Spinal cord (tissue), 10 donors: ENCODE results near the gene SLC66A3. TPM values are rescaled to one million over a fixed set of nuclear protein-coding genes. Genes with fewer than 3 reads are reported as not detected.

Experiments
- DNase-seq, 6 donors: peaks; one replicate each; pipeline versions ENCODE4 v3.0.0 to v3.0.0-alpha.2; 2013 to 2015; ENCODE audit warnings: low spot score in 6 of 6, low read depth in 4 of 6
- H3K27ac ChIP-seq: one replicate; pipeline ENCODE4 v1.5.1; 2013; ENCODE audit warnings: low read depth, low read length, control low read depth
- H3K27me3 ChIP-seq: one replicate; pipeline ENCODE4 v1.6.1; 2013; ENCODE audit warnings: low read length; ENCODE audit not compliant: control insufficient read depth, insufficient read depth
- H3K36me3 ChIP-seq: one replicate; pipeline ENCODE4 v1.6.1; 2013; ENCODE audit warnings: low read length; ENCODE audit not compliant: control insufficient read depth, insufficient read depth
- H3K4me1 ChIP-seq: one replicate; pipeline ENCODE4 v1.6.1; 2013; ENCODE audit warnings: low read length; ENCODE audit not compliant: control insufficient read depth, insufficient read depth
- H3K4me3 ChIP-seq: one replicate; pipeline ENCODE4 v1.5.1; 2013; ENCODE audit warnings: low read depth, low read length, control low read depth
- H3K9me3 ChIP-seq: one replicate; pipeline ENCODE4 v1.6.1; 2013; ENCODE audit warnings: low read length; ENCODE audit not compliant: control insufficient read depth, insufficient read depth
- WGBS: methylation state at CpG from one replicate; pipeline ENCODE4 v1.1.5; 2013; ENCODE audit warnings: missing lambda C conversion rate; ENCODE audit not compliant: insufficient coverage; 5-methylcytosine and 5-hydroxymethylcytosine counted together
- polyA plus RNA-seq, 2 donors: library from polyadenylated mRNA; unstranded; fragments of 120-200 nt; gene quantifications; one replicate each; pipeline ENCODE4 v1.2.1, GENCODE V29; 2013; ENCODE audit not compliant: insufficient read length in 2 of 2
- total RNA-seq, 2 donors: library from RNA; depleted of rRNA in 1 of 2; stranded (reverse); fragments of 120-200 nt in 1 of 2; fragments of >200 nt in 1 of 2; gene quantifications; one replicate each; pipeline versions ENCODE4 v1.2.3 to v1.2.4, GENCODE V29; 2013 to 2014
- donor health status: healthy.

Gene SLC66A3
- total and polyA plus RNA-seq, 4 donors = 6.7 to 18.0 (median 14.9) TPM

- DNase-seq = no peak
- Histone ChIP-seq H3K27me3 (no peaks in the 10 kb centered on the region), H3K4me1 (no peaks in the 10 kb centered on the region), H3K9me3 (no peaks in the 10 kb centered on the region), H3K36me3 (peaks cover 6% of the 10 kb centered on the region), H3K27ac (no peak overlapping the region), H3K4me3 (no peak overlapping the region)
- 100% methylated on average over 1 of the region's 2 CpGs for WGBS
These were observed 45.4 kb downstream of the SLC66A3 start for GRCh38 chr2:11200651-11201050.

GRCh38 chr2:11201969-11202368 is 46.7 kb downstream of the SLC66A3 start:
- Histone ChIP-seq H3K27me3 (no peaks in the 10 kb centered on the region), H3K4me1 (no peaks in the 10 kb centered on the region), H3K9me3 (no peaks in the 10 kb centered on the region), H3K27ac (no peak overlapping the region), H3K36me3 (peaks cover 6% of the 10 kb centered on the region), H3K4me3 (no peak overlapping the region)
- no CpG with 5 or more reads among the region's 5 CpGs for WGBS
- DNase-seq = no peak

- no CpG with 5 or more reads among the region's 3 CpGs for WGBS
- H3K36me3 ChIP-seq = peaks cover 6% of the 10 kb centered on the region
These were observed 48.2 kb downstream of the SLC66A3 start for GRCh38 chr2:11203480-11203879.

GRCh38 chr2:11208083-11208482 is 52.8 kb downstream of the SLC66A3 start:
- H3K4me1 ChIP-seq = no peaks in the 10 kb centered on the region

More at GRCh38 chr2:11203480-11203879, 48.2 kb downstream of the SLC66A3 start:
- H3K27ac ChIP-seq = no peak overlapping the region
- H3K4me1 ChIP-seq = no peaks in the 10 kb centered on the region
- no peak for DNase-seq
- no peaks in the 10 kb centered on the region for H3K9me3 ChIP-seq
- H3K4me3 ChIP-seq = no peak overlapping the region
- H3K27me3 ChIP-seq = no peaks in the 10 kb centered on the region

GRCh38 chr2:11212645-11213044 is 57.4 kb downstream of the SLC66A3 start:
- peaks cover 15% of the 10 kb centered on the region for H3K36me3 ChIP-seq
- no peaks in the 10 kb centered on the region for H3K9me3 ChIP-seq
- no peak overlapping the region for H3K4me3 ChIP-seq
- peak in 1 of 6 donors; percentile 25 for DNase-seq
- no peaks in the 10 kb centered on the region for H3K27me3 ChIP-seq
- H3K4me1 ChIP-seq = no peaks in the 10 kb centered on the region
- H3K27ac ChIP-seq = no peak overlapping the region

More at GRCh38 chr2:11208083-11208482, 52.8 kb downstream of the SLC66A3 start:
- Histone ChIP-seq H3K36me3 (peaks cover 4% of the 10 kb centered on the region), H3K9me3 (no peaks in the 10 kb centered on the region), H3K4me3 (no peak overlapping the region), H3K27ac (no peak overlapping the region), H3K27me3 (no peaks in the 10 kb centered on the region)
- DNase-seq = no peak

- H3K4me1 ChIP-seq = no peaks in the 10 kb centered on the region
- H3K9me3 ChIP-seq = no peaks in the 10 kb centered on the region
- 96% methylated on average over 4 of the region's 5 CpGs for WGBS
- peaks cover 15% of the 10 kb centered on the region for H3K36me3 ChIP-seq
- H3K4me3 ChIP-seq = no peak overlapping the region
- no peak for DNase-seq
- no peak overlapping the region for H3K27ac ChIP-seq
- no peaks in the 10 kb centered on the region for H3K27me3 ChIP-seq
These were observed 57.9 kb downstream of the SLC66A3 start for GRCh38 chr2:11213090-11213638.

- no peaks in the 10 kb centered on the region for H3K27me3 ChIP-seq
- no CpG with 5 or more reads among the region's 1 CpG for WGBS
- no peaks in the 10 kb centered on the region for H3K9me3 ChIP-seq
- DNase-seq = no peak
- no peak overlapping the region for H3K27ac ChIP-seq
- no peak overlapping the region for H3K4me3 ChIP-seq
- H3K36me3 ChIP-seq = peaks cover 15% of the 10 kb centered on the region
- H3K4me1 ChIP-seq = no peaks in the 10 kb centered on the region
These were observed 58.7 kb downstream of the SLC66A3 start for GRCh38 chr2:11213975-11214374.

GRCh38 chr2:11214770-11215169 is 59.5 kb downstream of the SLC66A3 start:
- H3K27me3 ChIP-seq = no peaks in the 10 kb centered on the region
- H3K9me3 ChIP-seq = no peaks in the 10 kb centered on the region
- H3K36me3 ChIP-seq = peaks cover 21% of the 10 kb centered on the region
- no peak overlapping the region for H3K27ac ChIP-seq
- no peaks in the 10 kb centered on the region for H3K4me1 ChIP-seq
- WGBS = no CpG with 5 or more reads among the region's 4 CpGs
- DNase-seq = no peak
- no peak overlapping the region for H3K4me3 ChIP-seq

- H3K4me3 ChIP-seq = no peak overlapping the region
- no peak for DNase-seq
- no peak overlapping the region for H3K27ac ChIP-seq
- H3K9me3 ChIP-seq = no peaks in the 10 kb centered on the region
- no peaks in the 10 kb centered on the region for H3K4me1 ChIP-seq
- H3K36me3 ChIP-seq = peaks cover 25% of the 10 kb centered on the region
- no CpG with 5 or more reads among the region's 3 CpGs for WGBS
- no peaks in the 10 kb centered on the region for H3K27me3 ChIP-seq
These were observed 60.1 kb downstream of the SLC66A3 start for GRCh38 chr2:11215407-11215806.

GRCh38 chr2:11220445-11220844 is 65.2 kb downstream of the SLC66A3 start:
- no peaks in the 10 kb centered on the region for H3K9me3 ChIP-seq
- peaks cover 19% of the 10 kb centered on the region for H3K36me3 ChIP-seq
- H3K27ac ChIP-seq = no peak overlapping the region
- WGBS = 100% methylated on average over 2 of the region's 2 CpGs
- no peaks in the 10 kb centered on the region for H3K27me3 ChIP-seq
- no peaks in the 10 kb centered on the region for H3K4me1 ChIP-seq
- DNase-seq = no peak
- no peak overlapping the region for H3K4me3 ChIP-seq
